ENCODE results near the gene CAMK1D. TPM values are rescaled to one million over a fixed set of nuclear protein-coding genes. Genes with fewer than 3 reads are reported as not detected.
"Not testable (repeated sequence)": the region's sequence is repeated elsewhere in the genome, so short reads cannot be mapped to it uniquely, and the experiment has no call there.

CAMK1D gene
- total and polyA plus RNA-seq, 4 experiments from 2014 or later, result 5.2 to 22.2 (median 19.4) TPM

- DNase-seq, result no peak
- Mint-ChIP-seq H3K4me3 (no peak overlapping the region), H3K9me3 (peaks cover 0 to under 1% (median 0%) of the 10 kb centered on the region in 8 donors), H3K4me1 (peaks cover 0 to 2% (median 0%) of the 10 kb centered on the region in 4 donors), H3K36me3 (peaks cover 33 to 43% of the 10 kb centered on the region in 2 donors), H3K27ac (no peak overlapping the region), H3K27me3 (no peaks in the 10 kb centered on the region)
- no peaks in the 10 kb centered on the region for H3K9me3 ChIP-seq (ENCODE audit: control insufficient read depth in 1 of 2, low read length in 2 of 2)
- no peak overlapping the region for H3K27ac ChIP-seq (ENCODE audit: low read depth, low read length)
- intact Hi-C loops (cut with micrococcal nuclease), result no loop called here
- H3K36me3 ChIP-seq (ENCODE audit: insufficient read depth, low read length), result no peaks in the 10 kb centered on the region
- H3K27me3 ChIP-seq (ENCODE audit: insufficient read depth, low read length), result no peaks in the 10 kb centered on the region
- H3K4me3 ChIP-seq (ENCODE audit: low read length in 2 of 2), result no peak overlapping the region
- CTCF ChIA-PET (ENCODE audit: partially characterized antibody), result interaction anchor here (0.6 to 1.4 kb wide), 2 partner anchors 21 to 343 kb away, joined by 3 read pairs; no protein-coding TSS in a partner anchor
- POLR2A ChIA-PET (ENCODE audit: partially characterized antibody), result no interaction called here
- H3K4me1 ChIP-seq (ENCODE audit: insufficient read depth, low read length), result no peaks in the 10 kb centered on the region
Observed at GRCh38 chr10:12803776-12804175, 454.4 kb downstream of the CAMK1D start.

GRCh38 chr10:12806228-12807095, 457.1 kb downstream of the CAMK1D start:
- POLR2A ChIA-PET (ENCODE audit: partially characterized antibody), result no interaction called here
- Mint-ChIP-seq H3K9me3 (peaks cover 0 to 4% (median 0%) of the 10 kb centered on the region in 8 donors), H3K4me3 (no peak overlapping the region), H3K27me3 (no peaks in the 10 kb centered on the region), H3K27ac (no peak overlapping the region), H3K4me1 (peaks cover 0 to 2% (median 0%) of the 10 kb centered on the region in 4 donors), H3K36me3 (peaks cover 26 to 41% of the 10 kb centered on the region in 2 donors)
- intact Hi-C loops (cut with micrococcal nuclease), result no loop called here
- peak in 1 of 5 donors; percentile 17 for DNase-seq
- H3K9me3 ChIP-seq (ENCODE audit: control insufficient read depth in 1 of 2, low read length in 2 of 2), result no peaks in the 10 kb centered on the region
- no peak overlapping the region for H3K27ac ChIP-seq (ENCODE audit: low read depth, low read length)
- H3K36me3 ChIP-seq (ENCODE audit: insufficient read depth, low read length), result no peaks in the 10 kb centered on the region
- CTCF ChIA-PET (ENCODE audit: partially characterized antibody), result interaction anchor here (3.9 kb wide), 1 partner anchor 24 kb away, joined by 16 read pairs; no protein-coding TSS in a partner anchor
- no peak overlapping the region for H3K4me3 ChIP-seq (ENCODE audit: low read length in 2 of 2)
- H3K4me1 ChIP-seq (ENCODE audit: insufficient read depth, low read length), result no peaks in the 10 kb centered on the region
- H3K27me3 ChIP-seq (ENCODE audit: insufficient read depth, low read length), result no peaks in the 10 kb centered on the region

GRCh38 chr10:12807096-12807755, 457.9 kb downstream of the CAMK1D start:
- H3K27ac ChIP-seq (ENCODE audit: low read depth, low read length), result no peak overlapping the region
- intact Hi-C loops (cut with micrococcal nuclease), result no loop called here
- Mint-ChIP-seq H3K27me3 (no peaks in the 10 kb centered on the region), H3K4me1 (peaks cover 0 to 2% (median 0%) of the 10 kb centered on the region in 4 donors), H3K4me3 (no peak overlapping the region), H3K9me3 (peaks cover 0 to 4% (median 0%) of the 10 kb centered on the region in 8 donors), H3K36me3 (peaks cover 27 to 44% of the 10 kb centered on the region in 2 donors), H3K27ac (no peak overlapping the region)
- H3K4me1 ChIP-seq (ENCODE audit: insufficient read depth, low read length), result no peaks in the 10 kb centered on the region
- no peaks in the 10 kb centered on the region for H3K9me3 ChIP-seq (ENCODE audit: control insufficient read depth in 1 of 2, low read length in 2 of 2)
- CTCF ChIA-PET (ENCODE audit: partially characterized antibody), result interaction anchor here (3.9 kb wide), 1 partner anchor 25 kb away, joined by 16 read pairs; no protein-coding TSS in a partner anchor
- no peak overlapping the region for H3K4me3 ChIP-seq (ENCODE audit: low read length in 2 of 2)
- no peaks in the 10 kb centered on the region for H3K27me3 ChIP-seq (ENCODE audit: insufficient read depth, low read length)
- H3K36me3 ChIP-seq (ENCODE audit: insufficient read depth, low read length), result no peaks in the 10 kb centered on the region
- no peak for DNase-seq
- POLR2A ChIA-PET (ENCODE audit: partially characterized antibody), result no interaction called here

- Histone ChIP-seq H3K4me1 (ENCODE audit: insufficient read depth, low read length) (no peaks in the 10 kb centered on the region), H3K4me3 (ENCODE audit: low read length in 2 of 2) (no peak overlapping the region), H3K27me3 (ENCODE audit: insufficient read depth, low read length) (no peaks in the 10 kb centered on the region), H3K36me3 (ENCODE audit: insufficient read depth, low read length) (no peaks in the 10 kb centered on the region), H3K27ac (ENCODE audit: low read depth, low read length) (no peak overlapping the region), H3K9me3 (ENCODE audit: control insufficient read depth in 1 of 2, low read length in 2 of 2) (no peaks in the 10 kb centered on the region)
- ChIA-PET POLR2A (ENCODE audit: partially characterized antibody) (no interaction called here), CTCF (ENCODE audit: partially characterized antibody) (interaction anchor here (3.9 kb wide), 1 partner anchor 26 kb away, joined by 16 read pairs; no protein-coding TSS in a partner anchor)
- intact Hi-C loops (cut with micrococcal nuclease), result no loop called here
- H3K4me1 Mint-ChIP-seq, result peaks cover 0 to 2% (median 0%) of the 10 kb centered on the region in 4 donors
- peaks cover 26 to 47% of the 10 kb centered on the region in 2 donors for H3K36me3 Mint-ChIP-seq
- H3K27ac Mint-ChIP-seq, result no peak overlapping the region
- DNase-seq, result no peak
- H3K4me3 Mint-ChIP-seq, result no peak overlapping the region
- H3K9me3 Mint-ChIP-seq, result peaks cover 0 to 8% (median 4%) of the 10 kb centered on the region in 8 donors
- no peaks in the 10 kb centered on the region for H3K27me3 Mint-ChIP-seq
Observed at GRCh38 chr10:12808014-12808613, 458.8 kb downstream of the CAMK1D start.

GRCh38 chr10:12810046-12810445, 460.7 kb downstream of the CAMK1D start:
- H3K36me3 ChIP-seq (ENCODE audit: insufficient read depth, low read length), result peaks cover 12% of the 10 kb centered on the region
- POLR2A ChIA-PET (ENCODE audit: partially characterized antibody); H3K4me1 Mint-ChIP-seq; H3K27ac ChIP-seq (ENCODE audit: low read depth, low read length); intact Hi-C loops (cut with micrococcal nuclease); DNase-seq; H3K27me3 Mint-ChIP-seq; H3K4me3 ChIP-seq (ENCODE audit: low read length in 2 of 2); H3K4me1 ChIP-seq (ENCODE audit: insufficient read depth, low read length); H3K4me3 Mint-ChIP-seq; H3K27me3 ChIP-seq (ENCODE audit: insufficient read depth, low read length); H3K9me3 ChIP-seq (ENCODE audit: control insufficient read depth in 1 of 2, low read length in 2 of 2); H3K27ac Mint-ChIP-seq: not testable (repeated sequence)
- Mint-ChIP-seq H3K9me3 (peaks cover 0 to 18% (median 13%) of the 10 kb centered on the region in 8 donors), H3K36me3 (peaks cover 44 to 66% of the 10 kb centered on the region in 2 donors)
- CTCF ChIA-PET (ENCODE audit: partially characterized antibody), result interaction anchor here (3.9 kb wide), 1 partner anchor 28 kb away, joined by 16 read pairs; no protein-coding TSS in a partner anchor

GRCh38 chr10:12811826-12812225, 462.5 kb downstream of the CAMK1D start:
- peaks cover 23% of the 10 kb centered on the region for H3K36me3 ChIP-seq (ENCODE audit: insufficient read depth, low read length)

GRCh38 chr10:12812571-12812970, 463.2 kb downstream of the CAMK1D start:
- ChIA-PET CTCF (ENCODE audit: partially characterized antibody) (no interaction called here), POLR2A (ENCODE audit: partially characterized antibody) (no interaction called here)
- H3K9me3 Mint-ChIP-seq, result peaks cover 0 to 20% (median 13%) of the 10 kb centered on the region in 8 donors
- H3K4me1 ChIP-seq (ENCODE audit: insufficient read depth, low read length), result no peaks in the 10 kb centered on the region
- peaks cover 23% of the 10 kb centered on the region for H3K36me3 ChIP-seq (ENCODE audit: insufficient read depth, low read length)
- no peaks in the 10 kb centered on the region for H3K27me3 Mint-ChIP-seq
- H3K4me1 Mint-ChIP-seq, result peaks cover 0 to 2% (median under 1%) of the 10 kb centered on the region in 4 donors
- no peak overlapping the region for H3K4me3 ChIP-seq (ENCODE audit: low read length in 2 of 2)
- H3K27me3 ChIP-seq (ENCODE audit: insufficient read depth, low read length), result no peaks in the 10 kb centered on the region
- no peak overlapping the region for H3K4me3 Mint-ChIP-seq
- peaks cover 0 to 8% of the 10 kb centered on the region in 2 donors for H3K9me3 ChIP-seq (ENCODE audit: control insufficient read depth in 1 of 2, low read length in 2 of 2)
- no peak for DNase-seq
- no peak overlapping the region for H3K27ac Mint-ChIP-seq
- no peak overlapping the region for H3K27ac ChIP-seq (ENCODE audit: low read depth, low read length)
- intact Hi-C loops (cut with micrococcal nuclease), result no loop called here
- peaks cover 56 to 69% of the 10 kb centered on the region in 2 donors for H3K36me3 Mint-ChIP-seq

More at GRCh38 chr10:12811826-12812225, 462.5 kb downstream of the CAMK1D start:
- H3K27me3 ChIP-seq (ENCODE audit: insufficient read depth, low read length), result no peaks in the 10 kb centered on the region
- H3K4me3 ChIP-seq (ENCODE audit: low read length in 2 of 2), result no peak overlapping the region
- intact Hi-C loops (cut with micrococcal nuclease), result no loop called here
- Mint-ChIP-seq H3K27me3 (no peaks in the 10 kb centered on the region), H3K4me1 (peaks cover 0 to 2% (median under 1%) of the 10 kb centered on the region in 4 donors), H3K4me3 (no peak overlapping the region), H3K36me3 (peaks cover 51 to 73% of the 10 kb centered on the region in 2 donors), H3K27ac (no peak overlapping the region), H3K9me3 (peaks cover 0 to 20% (median 13%) of the 10 kb centered on the region in 8 donors)
- CTCF ChIA-PET (ENCODE audit: partially characterized antibody), result no interaction called here
- POLR2A ChIA-PET (ENCODE audit: partially characterized antibody), result no interaction called here
- H3K4me1 ChIP-seq (ENCODE audit: insufficient read depth, low read length), result no peaks in the 10 kb centered on the region
- no peak for DNase-seq
- H3K9me3 ChIP-seq (ENCODE audit: control insufficient read depth in 1 of 2, low read length in 2 of 2), result peaks cover 0 to 8% of the 10 kb centered on the region in 2 donors
- H3K27ac ChIP-seq (ENCODE audit: low read depth, low read length), result no peak overlapping the region
